Measurements from ENCODE around the gene SIGLEC7. TPM values are rescaled to one million over a fixed set of nuclear protein-coding genes. Genes with fewer than 3 reads are reported as not detected.

Gene SIGLEC7
- total RNA-seq, 1 donor from 2014 or later = not detected

GRCh38 chr19:51146751-51147150 is 4.7 kb downstream of the SIGLEC7 start:
- H3K4me3 Mint-ChIP-seq = no peak overlapping the region
- DNase-seq (no peak), ATAC-seq (ENCODE audit: low read depth) (no peak)
- ChIA-PET CTCF (no interaction called here), POLR2A (no interaction called here)
- H3K9me3 Mint-ChIP-seq = no peaks in the 10 kb centered on the region
- no peak for TF ChIP-seq CTCF (IDR thresholded peaks at IDR 0.05)
- no peak overlapping the region for H3K27ac Mint-ChIP-seq
- intact Hi-C loops (cut with micrococcal nuclease) = no loop called here
- peaks cover 39% of the 10 kb centered on the region for H3K27me3 Mint-ChIP-seq
- H3K4me1 Mint-ChIP-seq = peaks cover 5% of the 10 kb centered on the region
- H3K36me3 Mint-ChIP-seq (ENCODE audit: low read depth) = no peaks in the 10 kb centered on the region

GRCh38 chr19:51147663-51148062 is 5.6 kb downstream of the SIGLEC7 start:
- H3K4me1 Mint-ChIP-seq = peaks cover 5% of the 10 kb centered on the region
- no peaks in the 10 kb centered on the region for H3K9me3 Mint-ChIP-seq
- H3K36me3 Mint-ChIP-seq (ENCODE audit: low read depth) = no peaks in the 10 kb centered on the region
- TF ChIP-seq CTCF (IDR thresholded peaks at IDR 0.05) = no peak
- ATAC-seq (ENCODE audit: low read depth) = no peak
- intact Hi-C loops (cut with micrococcal nuclease) = no loop called here
- H3K27me3 Mint-ChIP-seq = peaks cover 39% of the 10 kb centered on the region
- H3K27ac Mint-ChIP-seq = no peak overlapping the region
- ChIA-PET CTCF (no interaction called here), POLR2A (no interaction called here)
- no peak for DNase-seq
- no peak overlapping the region for H3K4me3 Mint-ChIP-seq

GRCh38 chr19:51148580-51148979 is 6.5 kb downstream of the SIGLEC7 start:
- CTCF ChIA-PET = no interaction called here
- Mint-ChIP-seq H3K9me3 (no peaks in the 10 kb centered on the region), H3K36me3 (ENCODE audit: low read depth) (no peaks in the 10 kb centered on the region), H3K27ac (no peak overlapping the region), H3K27me3 (peaks cover 45% of the 10 kb centered on the region), H3K4me1 (peaks cover 5% of the 10 kb centered on the region), H3K4me3 (no peak overlapping the region)
- POLR2A ChIA-PET = no interaction called here
- intact Hi-C loops (cut with micrococcal nuclease) = no loop called here
- no peak for TF ChIP-seq CTCF (IDR thresholded peaks at IDR 0.05)
- DNase-seq (no peak), ATAC-seq (ENCODE audit: low read depth) (no peak)

- intact Hi-C loops (cut with micrococcal nuclease) = no loop called here
- no peak for TF ChIP-seq CTCF (IDR thresholded peaks at IDR 0.05)
- no peak for DNase-seq
- no peaks in the 10 kb centered on the region for H3K9me3 Mint-ChIP-seq
- no peak for ATAC-seq (ENCODE audit: low read depth)
- POLR2A ChIA-PET = no interaction called here
- H3K4me3 Mint-ChIP-seq = no peak overlapping the region
- peaks cover 5% of the 10 kb centered on the region for H3K4me1 Mint-ChIP-seq
- CTCF ChIA-PET = no interaction called here
- peaks cover 40% of the 10 kb centered on the region for H3K27me3 Mint-ChIP-seq
- H3K36me3 Mint-ChIP-seq (ENCODE audit: low read depth) = no peaks in the 10 kb centered on the region
- H3K27ac Mint-ChIP-seq = no peak overlapping the region
Observed at GRCh38 chr19:51150627-51151026, 8.5 kb downstream of the SIGLEC7 start.

GRCh38 chr19:51156710-51157109 is 14.6 kb downstream of the SIGLEC7 start:
- DNase-seq (no peak), ATAC-seq (ENCODE audit: low read depth) (no peak)
- Mint-ChIP-seq H3K27me3 (peaks cover 32% of the 10 kb centered on the region), H3K9me3 (no peaks in the 10 kb centered on the region), H3K27ac (no peak overlapping the region), H3K4me3 (no peak overlapping the region), H3K4me1 (no peaks in the 10 kb centered on the region), H3K36me3 (ENCODE audit: low read depth) (no peaks in the 10 kb centered on the region)
- POLR2A ChIA-PET = no interaction called here
- CTCF ChIA-PET = interaction anchor here (0.7 to 1.1 kb wide), 2 partner anchors 103 to 504 kb away, joined by 3 read pairs; no protein-coding TSS in a partner anchor
- intact Hi-C loops (cut with micrococcal nuclease) = no loop called here
- TF ChIP-seq CTCF (IDR thresholded peaks at IDR 0.05) = no peak

Data from activated B cell treated with CpG ODN at 0.5 μM for 24 hours (primary cell).